ENCODE results near the gene KCTD16. TPM values are rescaled to one million over a fixed set of nuclear protein-coding genes. Genes with fewer than 3 reads are reported as not detected.

Gene KCTD16
- polyA plus RNA-seq, 1 donor: 2.6 TPM

DNA sequence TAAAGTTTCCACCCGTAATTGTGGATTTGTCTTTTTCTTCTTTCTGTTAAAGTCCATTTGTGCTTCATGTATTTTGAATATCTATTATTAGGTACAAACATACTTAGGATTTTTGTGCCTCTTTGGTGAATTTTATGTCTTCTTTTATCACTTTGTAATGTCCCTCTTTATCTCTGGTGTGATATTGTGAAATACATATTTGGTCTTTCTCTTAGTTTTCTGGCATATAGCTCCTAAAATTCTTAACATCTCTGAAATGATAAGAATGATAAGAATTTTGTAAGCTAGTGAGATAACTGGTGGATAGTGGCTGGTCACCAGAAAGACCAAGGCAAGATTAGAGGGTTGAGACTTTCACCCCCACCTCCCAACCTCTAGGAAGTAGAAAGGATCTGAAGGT lies 111.1 kb downstream of the KCTD16 start:
- Histone ChIP-seq H3K9me3 (ENCODE audit: control insufficient read depth, low read depth, low read length) (no peaks in the 10 kb centered on the region), H3K27ac (ENCODE audit: low read length) (no peak overlapping the region), H3K27me3 (ENCODE audit: control insufficient read depth, insufficient read depth, low read length) (no peaks in the 10 kb centered on the region), H3K4me3 (ENCODE audit: low read length) (no peak overlapping the region), H3K36me3 (ENCODE audit: control insufficient read depth, insufficient read depth, low read length) (no peaks in the 10 kb centered on the region), H3K4me1 (ENCODE audit: control insufficient read depth, insufficient read depth, low read length) (no peaks in the 10 kb centered on the region)
- WGBS (ENCODE audit: insufficient coverage, low lambda C conversion rate): 100% methylated on average over 1 of the region's 1 CpG
- no peak for DNase-seq

DNA sequence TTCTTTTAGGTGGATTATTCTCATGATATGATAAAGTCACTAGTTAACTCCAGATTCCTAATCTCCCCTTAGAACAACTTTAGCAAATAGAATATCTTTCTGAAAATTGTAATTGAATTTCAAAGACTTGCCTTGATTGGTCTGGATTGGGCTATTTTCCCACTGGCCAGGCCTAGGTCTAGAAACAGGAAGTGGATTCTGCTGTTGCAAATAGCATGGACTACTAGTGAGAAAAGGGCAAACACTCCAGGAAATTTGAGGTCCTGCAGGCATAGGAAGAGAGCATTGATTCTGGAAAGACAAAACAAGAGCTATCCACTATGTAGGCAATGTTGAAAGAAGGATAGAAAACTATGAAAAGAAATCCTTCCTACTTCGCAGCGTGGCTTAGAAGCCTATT lies 113.4 kb downstream of the KCTD16 start:
- no peaks in the 10 kb centered on the region for H3K4me1 ChIP-seq (ENCODE audit: control insufficient read depth, insufficient read depth, low read length)
- no peaks in the 10 kb centered on the region for H3K27me3 ChIP-seq (ENCODE audit: control insufficient read depth, insufficient read depth, low read length)
- no peaks in the 10 kb centered on the region for H3K9me3 ChIP-seq (ENCODE audit: control insufficient read depth, low read depth, low read length)
- H3K36me3 ChIP-seq (ENCODE audit: control insufficient read depth, insufficient read depth, low read length): no peaks in the 10 kb centered on the region
- H3K27ac ChIP-seq (ENCODE audit: low read length): no peak overlapping the region
- H3K4me3 ChIP-seq (ENCODE audit: low read length): no peak overlapping the region
- no CpG with 5 or more reads among the region's 2 CpGs for WGBS (ENCODE audit: insufficient coverage, low lambda C conversion rate)
- DNase-seq: no peak

DNA sequence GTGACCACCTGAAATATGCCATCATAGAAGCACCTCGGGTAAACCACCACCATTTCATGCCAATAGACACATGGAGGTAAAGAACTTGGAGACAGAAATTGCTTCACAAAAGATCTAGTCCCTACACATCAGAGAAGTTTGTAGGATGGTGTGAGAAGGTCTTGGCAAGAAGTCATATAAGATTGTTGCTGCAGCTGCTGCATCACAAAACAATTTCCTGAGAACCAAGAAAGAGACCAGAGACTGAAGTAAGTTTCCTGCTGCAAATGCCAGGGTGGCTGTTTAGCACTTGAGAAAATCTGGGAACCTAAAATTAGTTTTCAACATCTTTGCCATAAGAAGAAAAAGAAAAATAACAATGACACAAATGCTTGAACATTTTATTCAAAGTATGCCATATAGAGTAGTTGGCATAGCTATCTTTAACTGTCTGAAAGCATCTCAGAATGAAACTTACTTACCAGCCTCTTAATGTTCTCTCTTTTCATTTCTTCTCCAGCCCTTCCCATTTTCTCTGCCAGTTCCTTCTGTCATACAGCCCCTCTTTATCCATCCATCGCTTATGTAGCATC lies 114.3 kb downstream of the KCTD16 start:
- Histone ChIP-seq H3K4me1 (ENCODE audit: control insufficient read depth, insufficient read depth, low read length) (no peaks in the 10 kb centered on the region), H3K27ac (ENCODE audit: low read length) (no peak overlapping the region), H3K9me3 (ENCODE audit: control insufficient read depth, low read depth, low read length) (no peaks in the 10 kb centered on the region), H3K4me3 (ENCODE audit: low read length) (no peak overlapping the region), H3K27me3 (ENCODE audit: control insufficient read depth, insufficient read depth, low read length) (no peaks in the 10 kb centered on the region), H3K36me3 (ENCODE audit: control insufficient read depth, insufficient read depth, low read length) (no peaks in the 10 kb centered on the region)
- no peak for DNase-seq
- whole genome bisulfite sequencing (ENCODE audit: insufficient coverage, low lambda C conversion rate): 100% methylated on average over 1 of the region's 2 CpGs

DNA sequence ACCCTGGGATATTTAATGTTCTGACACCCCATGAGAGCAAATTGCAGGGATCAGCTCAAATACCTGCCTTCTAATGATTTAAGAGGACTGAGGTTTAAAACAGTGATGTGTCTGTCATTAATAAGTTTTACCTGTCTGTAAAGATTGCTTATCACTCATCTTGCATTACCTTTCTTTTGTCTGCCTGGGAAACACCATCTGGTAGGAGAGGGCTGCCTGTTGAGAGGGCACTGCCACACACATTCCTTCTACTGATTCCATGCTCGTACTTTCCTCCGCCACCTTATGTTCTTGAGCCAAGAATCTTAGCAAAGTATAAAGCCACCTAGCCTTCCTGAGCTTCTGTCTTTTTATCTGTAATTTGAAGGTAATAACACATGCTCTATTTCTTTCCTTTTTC lies 118.6 kb downstream of the KCTD16 start:
- no CpG with 5 or more reads among the region's 2 CpGs for WGBS (ENCODE audit: insufficient coverage, low lambda C conversion rate)
- H3K27me3 ChIP-seq (ENCODE audit: control insufficient read depth, insufficient read depth, low read length): no peaks in the 10 kb centered on the region
- no peaks in the 10 kb centered on the region for H3K9me3 ChIP-seq (ENCODE audit: control insufficient read depth, low read depth, low read length)
- H3K27ac ChIP-seq (ENCODE audit: low read length): no peak overlapping the region
- DNase-seq: no peak
- no peaks in the 10 kb centered on the region for H3K4me1 ChIP-seq (ENCODE audit: control insufficient read depth, insufficient read depth, low read length)
- H3K4me3 ChIP-seq (ENCODE audit: low read length): no peak overlapping the region
- no peaks in the 10 kb centered on the region for H3K36me3 ChIP-seq (ENCODE audit: control insufficient read depth, insufficient read depth, low read length)

DNA sequence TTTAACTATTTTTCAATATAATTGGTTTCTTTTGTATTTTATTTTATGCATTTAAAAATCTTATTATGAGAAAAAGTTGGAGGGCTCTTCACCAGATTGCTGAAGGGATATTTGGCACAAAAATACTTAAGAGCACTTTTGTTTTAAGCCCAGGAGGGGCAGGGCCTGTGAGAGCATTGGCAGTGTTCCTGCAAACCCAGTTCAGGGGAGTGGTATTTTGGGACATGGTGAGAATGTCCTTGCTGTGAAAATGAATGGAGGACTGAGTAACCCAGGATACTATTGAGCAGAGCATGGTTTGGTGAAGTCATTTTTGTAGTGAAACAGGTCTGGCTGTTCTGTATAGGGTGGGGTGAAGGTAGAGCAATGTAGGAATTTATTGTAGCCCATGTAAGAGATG lies 121.4 kb downstream of the KCTD16 start:
- no peaks in the 10 kb centered on the region for H3K9me3 ChIP-seq (ENCODE audit: control insufficient read depth, low read depth, low read length)
- H3K4me3 ChIP-seq (ENCODE audit: low read length): no peak overlapping the region
- no peaks in the 10 kb centered on the region for H3K27me3 ChIP-seq (ENCODE audit: control insufficient read depth, insufficient read depth, low read length)

DNA sequence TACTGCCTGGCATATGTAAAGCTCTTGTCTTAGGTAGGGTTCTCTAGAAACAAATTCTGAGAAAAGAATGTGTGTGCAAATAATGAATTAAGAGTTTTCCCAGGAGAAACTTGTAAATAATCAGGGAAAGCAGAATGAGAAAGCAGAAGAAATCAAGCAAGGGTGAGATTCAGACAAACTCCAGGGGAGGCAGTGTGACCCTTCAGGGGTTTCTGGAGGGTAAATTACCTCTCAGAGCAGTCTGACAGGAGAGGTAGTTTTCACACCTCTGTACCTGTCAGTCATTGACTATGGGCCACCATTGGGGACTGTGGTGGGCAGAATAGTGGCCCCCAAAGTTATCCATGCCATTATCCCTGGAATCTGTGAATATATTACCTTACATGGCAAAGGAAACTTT lies 124.6 kb downstream of the KCTD16 start:
- Histone ChIP-seq H3K27me3 (ENCODE audit: control insufficient read depth, insufficient read depth, low read length) (no peaks in the 10 kb centered on the region), H3K36me3 (ENCODE audit: control insufficient read depth, insufficient read depth, low read length) (no peaks in the 10 kb centered on the region), H3K27ac (ENCODE audit: low read length) (no peak overlapping the region), H3K4me3 (ENCODE audit: low read length) (no peak overlapping the region), H3K9me3 (ENCODE audit: control insufficient read depth, low read depth, low read length) (no peaks in the 10 kb centered on the region), H3K4me1 (ENCODE audit: control insufficient read depth, insufficient read depth, low read length) (no peaks in the 10 kb centered on the region)
- DNase-seq: no peak

More for the DNA sequence above, 121.4 kb downstream of the KCTD16 start:
- no peak for DNase-seq
- Histone ChIP-seq H3K36me3 (ENCODE audit: control insufficient read depth, insufficient read depth, low read length) (no peaks in the 10 kb centered on the region), H3K4me1 (ENCODE audit: control insufficient read depth, insufficient read depth, low read length) (no peaks in the 10 kb centered on the region), H3K27ac (ENCODE audit: low read length) (no peak overlapping the region)

DNA sequence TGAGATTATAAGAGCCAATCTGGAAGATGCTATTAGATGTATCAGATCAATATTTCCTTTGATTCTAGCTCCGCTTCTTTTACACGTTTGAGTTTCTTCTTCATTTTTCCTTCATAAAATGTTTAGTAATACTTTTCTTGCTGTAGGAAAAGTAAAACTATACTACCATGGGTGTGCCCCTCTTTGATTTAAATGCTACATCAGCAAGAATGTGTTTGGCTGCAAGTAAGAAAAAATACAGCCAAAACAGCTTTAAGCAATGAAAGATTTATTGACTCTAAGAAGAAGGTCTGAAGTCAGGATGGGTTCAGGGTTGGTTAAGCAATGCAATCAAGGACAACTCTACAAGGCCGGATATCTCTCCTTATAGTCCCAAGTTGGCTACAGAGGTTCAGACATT lies 126.4 kb downstream of the KCTD16 start:
- H3K4me3 ChIP-seq (ENCODE audit: low read length): no peak overlapping the region
- no peaks in the 10 kb centered on the region for H3K36me3 ChIP-seq (ENCODE audit: control insufficient read depth, insufficient read depth, low read length)
- no peak for DNase-seq
- 100% methylated on average over 2 of the region's 3 CpGs for WGBS (ENCODE audit: insufficient coverage, low lambda C conversion rate)
- no peak overlapping the region for H3K27ac ChIP-seq (ENCODE audit: low read length)
- no peaks in the 10 kb centered on the region for H3K27me3 ChIP-seq (ENCODE audit: control insufficient read depth, insufficient read depth, low read length)
- H3K9me3 ChIP-seq (ENCODE audit: control insufficient read depth, low read depth, low read length): no peaks in the 10 kb centered on the region
- no peaks in the 10 kb centered on the region for H3K4me1 ChIP-seq (ENCODE audit: control insufficient read depth, insufficient read depth, low read length)

DNA sequence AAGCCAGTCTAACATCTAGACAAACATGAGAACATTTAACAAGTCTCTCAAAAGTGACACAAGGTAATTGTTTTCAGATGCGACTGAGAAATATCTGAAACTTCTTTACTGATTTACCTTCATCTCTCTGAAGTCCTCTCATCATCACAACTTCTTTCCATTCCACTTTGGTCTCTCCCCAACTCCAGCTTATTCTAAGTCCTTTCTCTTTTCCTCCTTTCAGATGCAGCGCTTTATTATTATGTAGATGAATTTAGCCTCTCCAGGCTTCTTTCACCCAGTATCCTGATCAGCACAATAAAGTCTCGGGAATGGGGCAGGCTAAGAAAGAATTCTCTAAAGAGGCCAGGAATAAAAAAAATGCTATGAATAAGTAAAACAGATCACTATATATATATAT lies 128.0 kb downstream of the KCTD16 start:
- 90% methylated on average over 2 of the region's 3 CpGs for WGBS (ENCODE audit: insufficient coverage, low lambda C conversion rate)
- peaks cover 1% of the 10 kb centered on the region for H3K4me1 ChIP-seq (ENCODE audit: control insufficient read depth, insufficient read depth, low read length)
- no peaks in the 10 kb centered on the region for H3K9me3 ChIP-seq (ENCODE audit: control insufficient read depth, low read depth, low read length)

DNA sequence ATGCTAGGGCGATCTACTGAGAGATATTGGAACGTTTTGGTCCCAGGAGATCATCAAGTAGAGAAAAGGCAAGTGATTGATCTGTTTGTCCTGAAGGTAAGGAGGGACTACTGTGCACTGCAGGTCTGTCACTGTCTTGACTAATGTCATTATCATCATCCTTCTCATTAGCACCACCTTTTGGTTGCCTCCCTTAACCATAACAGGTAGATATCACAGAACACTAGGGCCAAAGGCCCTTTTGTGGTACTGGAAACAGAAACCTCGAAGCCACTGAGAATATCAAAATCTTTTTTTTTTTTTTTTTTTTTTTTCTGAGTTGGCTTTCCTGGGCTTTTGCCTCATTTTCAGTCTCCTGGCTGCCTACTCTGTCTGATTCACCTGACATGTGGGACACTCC lies 134.0 kb downstream of the KCTD16 start:
- Histone ChIP-seq H3K9me3 (ENCODE audit: control insufficient read depth, low read depth, low read length) (no peaks in the 10 kb centered on the region), H3K4me1 (ENCODE audit: control insufficient read depth, insufficient read depth, low read length) (peaks cover 27% of the 10 kb centered on the region), H3K27ac (ENCODE audit: low read length) (no peak overlapping the region), H3K36me3 (ENCODE audit: control insufficient read depth, insufficient read depth, low read length) (no peaks in the 10 kb centered on the region), H3K27me3 (ENCODE audit: control insufficient read depth, insufficient read depth, low read length) (no peaks in the 10 kb centered on the region), H3K4me3 (ENCODE audit: low read length) (no peak overlapping the region)
- peak; percentile 14 to 58 for DNase-seq
- WGBS (ENCODE audit: insufficient coverage, low lambda C conversion rate): 20% methylated on average over 1 of the region's 3 CpGs

More for the DNA sequence above, 128.0 kb downstream of the KCTD16 start:
- H3K27ac ChIP-seq (ENCODE audit: low read length): no peak overlapping the region
- no peak overlapping the region for H3K4me3 ChIP-seq (ENCODE audit: low read length)
- no peak for DNase-seq
- no peaks in the 10 kb centered on the region for H3K36me3 ChIP-seq (ENCODE audit: control insufficient read depth, insufficient read depth, low read length)
- H3K27me3 ChIP-seq (ENCODE audit: control insufficient read depth, insufficient read depth, low read length): no peaks in the 10 kb centered on the region

DNA sequence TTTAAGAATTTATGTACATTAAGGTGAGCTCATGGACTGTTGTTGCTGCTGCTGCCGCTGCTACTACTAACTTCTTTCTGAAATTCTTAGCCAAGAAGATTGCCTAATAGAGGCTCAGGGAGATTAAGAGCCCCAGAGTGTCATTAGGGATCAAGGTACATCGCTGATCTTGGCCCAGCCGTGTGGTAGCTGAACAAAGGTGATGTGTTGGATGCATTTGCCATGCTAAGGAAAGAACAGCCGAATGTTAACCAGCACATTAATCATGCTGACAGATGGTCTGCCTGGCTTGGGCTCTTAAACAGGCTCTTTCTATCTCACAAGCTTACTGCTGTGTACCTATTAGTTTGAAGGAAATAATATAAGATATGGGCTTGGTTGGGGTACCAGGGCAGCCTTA lies 137.1 kb downstream of the KCTD16 start:
- 40% methylated on average over 1 of the region's 4 CpGs for WGBS (ENCODE audit: insufficient coverage, low lambda C conversion rate)
- H3K4me3 ChIP-seq (ENCODE audit: low read length): no peak overlapping the region
- H3K27ac ChIP-seq (ENCODE audit: low read length): peak overlapping the region; percentile 77
- peak; percentile 90 to 96 for DNase-seq
- no peaks in the 10 kb centered on the region for H3K36me3 ChIP-seq (ENCODE audit: control insufficient read depth, insufficient read depth, low read length)
- H3K27me3 ChIP-seq (ENCODE audit: control insufficient read depth, insufficient read depth, low read length): no peaks in the 10 kb centered on the region
- H3K4me1 ChIP-seq (ENCODE audit: control insufficient read depth, insufficient read depth, low read length): peaks cover 30% of the 10 kb centered on the region
- H3K9me3 ChIP-seq (ENCODE audit: control insufficient read depth, low read depth, low read length): no peaks in the 10 kb centered on the region

DNA sequence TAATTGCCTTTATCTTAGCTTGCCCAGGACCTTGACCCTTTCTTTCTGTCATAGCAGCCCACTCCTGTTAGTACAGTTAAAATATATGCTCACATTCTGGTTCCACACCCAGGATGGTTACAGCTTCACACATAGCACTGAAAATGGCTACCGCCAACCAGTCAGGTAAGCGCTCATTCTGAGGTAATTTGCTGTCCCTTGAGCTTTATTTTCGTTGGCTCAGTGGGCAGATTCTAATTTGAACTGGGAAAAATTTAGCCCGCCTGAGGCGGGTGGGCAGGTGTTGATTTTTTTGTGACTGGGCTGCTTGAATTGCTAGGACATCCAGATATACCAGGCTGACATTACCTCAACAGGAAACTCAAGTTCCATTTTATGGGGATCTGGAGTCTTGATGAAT lies 137.5 kb downstream of the KCTD16 start:
- peak overlapping the region; percentile 77 for H3K27ac ChIP-seq (ENCODE audit: low read length)
- no peaks in the 10 kb centered on the region for H3K27me3 ChIP-seq (ENCODE audit: control insufficient read depth, insufficient read depth, low read length)
- H3K4me1 ChIP-seq (ENCODE audit: control insufficient read depth, insufficient read depth, low read length): peaks cover 30% of the 10 kb centered on the region

More for the DNA sequence above, 137.5 kb downstream of the KCTD16 start:
- Histone ChIP-seq H3K36me3 (ENCODE audit: control insufficient read depth, insufficient read depth, low read length) (no peaks in the 10 kb centered on the region), H3K9me3 (ENCODE audit: control insufficient read depth, low read depth, low read length) (no peaks in the 10 kb centered on the region), H3K4me3 (ENCODE audit: low read length) (no peak overlapping the region)
- no peak for DNase-seq
- whole genome bisulfite sequencing (ENCODE audit: insufficient coverage, low lambda C conversion rate): 20% methylated on average over 1 of the region's 5 CpGs

Measured in large intestine (tissue), 3 donors.